Colonic mucosa (tissue), 4 donors: Measurements from ENCODE around the gene CHL1. TPM values are rescaled to one million over a fixed set of nuclear protein-coding genes. Genes with fewer than 3 reads are reported as not detected.

ENCODE experiments used
- DNase-seq: peaks from one replicate; pipeline ENCODE4 v3.0.0-alpha.2; 2020
- H3K27ac ChIP-seq: fragments of 200-600 bp; one replicate; pipeline ENCODE4 v1.8.0; 2021
- H3K27me3 ChIP-seq: fragments of 200-600 bp; one replicate; pipeline ENCODE4 v1.8.0; 2021
- H3K36me3 ChIP-seq: fragments of 200-600 bp; one replicate; pipeline ENCODE4 v1.8.0; 2021
- H3K4me1 ChIP-seq: fragments of 200-600 bp; one replicate; pipeline ENCODE4 v1.8.0; 2021; ENCODE audit warnings: mild to moderate bottlenecking
- H3K4me3 ChIP-seq: fragments of 200-600 bp; one replicate; pipeline ENCODE4 v1.8.0; 2021
- H3K9ac ChIP-seq, 2 donors: one replicate each; pipeline ENCODE4 v1.7.0; 2013; ENCODE audit warnings: control low read depth in 2 of 2, low read depth in 2 of 2, low read length in 2 of 2
- H3K9me3 ChIP-seq: fragments of 200-600 bp; one replicate; pipeline ENCODE4 v1.8.0; 2021
- CTCF ChIP-seq: fragments of 200-600 bp; IDR thresholded peaks from one replicate; pipeline ENCODE4 v1.8.0; 2022; ENCODE audit warnings: antibody characterized with exemption, mild to moderate bottlenecking
- intact Hi-C: fragments of 100-400 bp; cut with DNase I; formaldehyde crosslinking; loops from one replicate; pipeline ENCODE4 v1.14.1; 2022
- total RNA-seq, 2 donors: library from RNA; stranded (reverse); fragmentation: NEBNext Ultra II Directional in 1 of 2; extraction: Animal tissue kit (Norgen Biotek cat#: 25700) in 1 of 2; gene quantifications; one replicate each; pipeline ENCODE4 v1.2.1, GENCODE V29; 2021
- donor health status: healthy.
- donor health status: DM: no; HTN: no; CAD: no.
- donor health status: DM: no; HTN: no; CAD: no.

CHL1 gene
- total RNA-seq, 2 donors from 2014 or later, result 2.9 to 7.5 TPM

GRCh38 chr3:242602-243355 is 46.2 kb downstream of the CHL1 start:
- Histone ChIP-seq H3K4me1 (no peaks in the 10 kb centered on the region), H3K27ac (no peak overlapping the region), H3K36me3 (no peaks in the 10 kb centered on the region), H3K27me3 (no peaks in the 10 kb centered on the region), H3K4me3 (no peak overlapping the region), H3K9me3 (no peaks in the 10 kb centered on the region), H3K9ac (no peak overlapping the region)
- intact Hi-C loops, result no loop called here
- DNase-seq, result no peak
- no peak for TF ChIP-seq CTCF

- no peak for TF ChIP-seq CTCF
- no peaks in the 10 kb centered on the region for H3K9me3 ChIP-seq
- DNase-seq, result no peak
- no peak overlapping the region for H3K9ac ChIP-seq
- H3K4me1 ChIP-seq, result no peaks in the 10 kb centered on the region
- H3K36me3 ChIP-seq, result no peaks in the 10 kb centered on the region
- intact Hi-C loops, result no loop called here
- H3K27me3 ChIP-seq, result no peaks in the 10 kb centered on the region
- no peak overlapping the region for H3K27ac ChIP-seq
- no peak overlapping the region for H3K4me3 ChIP-seq
These were observed 46.8 kb downstream of the CHL1 start for GRCh38 chr3:243356-243725.

- intact Hi-C loops, result no loop called here
- DNase-seq, result no peak
- TF ChIP-seq CTCF, result no peak
These were observed 47.5 kb downstream of the CHL1 start for GRCh38 chr3:244041-244440.

GRCh38 chr3:247916-248315 is 51.4 kb downstream of the CHL1 start:
- H3K4me3 ChIP-seq, result no peak overlapping the region
- H3K27me3 ChIP-seq, result no peaks in the 10 kb centered on the region
- no peak for TF ChIP-seq CTCF
- H3K27ac ChIP-seq, result no peak overlapping the region
- intact Hi-C loops, result no loop called here
- DNase-seq, result no peak
- no peaks in the 10 kb centered on the region for H3K36me3 ChIP-seq
- H3K4me1 ChIP-seq, result no peaks in the 10 kb centered on the region
- H3K9me3 ChIP-seq, result no peaks in the 10 kb centered on the region
- H3K9ac ChIP-seq, result no peak overlapping the region

More at GRCh38 chr3:244041-244440, 47.5 kb downstream of the CHL1 start:
- Histone ChIP-seq H3K36me3 (no peaks in the 10 kb centered on the region), H3K27ac (no peak overlapping the region), H3K4me1 (no peaks in the 10 kb centered on the region), H3K9me3 (no peaks in the 10 kb centered on the region), H3K9ac (no peak overlapping the region), H3K27me3 (no peaks in the 10 kb centered on the region), H3K4me3 (no peak overlapping the region)

GRCh38 chr3:248864-249520 is 52.4 kb downstream of the CHL1 start:
- Histone ChIP-seq H3K9ac (no peak overlapping the region), H3K4me3 (no peak overlapping the region), H3K4me1 (no peaks in the 10 kb centered on the region), H3K27ac (no peak overlapping the region), H3K36me3 (no peaks in the 10 kb centered on the region), H3K27me3 (no peaks in the 10 kb centered on the region), H3K9me3 (no peaks in the 10 kb centered on the region)
- intact Hi-C loops, result no loop called here
- no peak for TF ChIP-seq CTCF
- no peak for DNase-seq
